HG03378 (cell line): ENCODE measurements around the gene MASP1.
"Not testable (repeated sequence)": the region's sequence is repeated elsewhere in the genome, so short reads cannot be mapped to it uniquely, and the experiment has no call there.

Experiments used
- ATAC-seq: cut with Tn5 transposase; IDR thresholded peaks from one replicate; pipeline ENCODE4 v1.9.1; 2021; ENCODE audit warnings: mild to moderate bottlenecking, moderate library complexity; ENCODE audit not compliant: unreplicated experiment

MASP1 gene

DNA sequence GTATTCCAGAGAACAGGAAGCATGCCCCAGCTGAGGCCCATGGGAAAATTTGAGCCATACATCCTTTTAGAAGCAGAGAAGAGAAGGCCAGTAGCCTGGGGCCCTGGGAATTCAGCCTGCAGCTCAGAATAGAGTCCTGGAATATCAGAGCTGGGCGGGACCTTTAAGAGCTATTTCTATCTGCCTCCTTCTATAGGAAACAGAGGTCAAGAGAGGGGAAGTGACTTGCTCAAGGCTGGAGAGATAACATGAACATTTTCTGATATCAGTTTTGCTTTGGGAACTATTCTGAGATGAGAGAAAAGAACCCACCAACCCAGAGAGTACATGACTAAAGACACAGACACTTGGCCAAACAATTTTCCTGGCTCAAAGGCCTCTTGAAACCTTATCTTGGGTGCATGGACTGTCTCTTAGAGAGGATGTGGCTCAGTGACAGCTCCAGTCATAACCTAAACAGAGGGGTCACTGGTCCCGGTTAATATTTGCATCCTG, 26.0 kb downstream of the MASP1 start:
- no peak for ATAC-seq

DNA sequence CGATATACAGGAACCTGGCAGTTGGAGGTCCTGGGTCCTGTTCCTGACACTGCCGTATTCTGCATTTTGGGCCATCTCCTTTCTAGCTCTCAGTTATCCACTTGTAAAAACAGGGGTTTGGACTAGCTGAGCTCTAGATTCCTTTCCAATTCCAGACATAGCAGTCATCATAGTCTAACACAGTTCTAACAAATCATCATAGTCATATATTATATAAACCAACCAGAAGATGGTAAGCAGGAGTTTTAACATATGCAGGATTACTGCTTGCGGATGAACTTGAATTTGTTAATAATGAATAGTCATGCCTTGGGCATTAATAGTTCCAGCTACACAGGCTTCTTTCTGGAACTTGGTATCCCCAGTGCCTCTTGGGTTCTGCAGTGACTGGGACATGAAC, 26.6 kb downstream of the MASP1 start:
- ATAC-seq = no peak

GRCh38 chr3:187264021-187264420, 27.5 kb downstream of the MASP1 start:
- no peak for ATAC-seq

DNA sequence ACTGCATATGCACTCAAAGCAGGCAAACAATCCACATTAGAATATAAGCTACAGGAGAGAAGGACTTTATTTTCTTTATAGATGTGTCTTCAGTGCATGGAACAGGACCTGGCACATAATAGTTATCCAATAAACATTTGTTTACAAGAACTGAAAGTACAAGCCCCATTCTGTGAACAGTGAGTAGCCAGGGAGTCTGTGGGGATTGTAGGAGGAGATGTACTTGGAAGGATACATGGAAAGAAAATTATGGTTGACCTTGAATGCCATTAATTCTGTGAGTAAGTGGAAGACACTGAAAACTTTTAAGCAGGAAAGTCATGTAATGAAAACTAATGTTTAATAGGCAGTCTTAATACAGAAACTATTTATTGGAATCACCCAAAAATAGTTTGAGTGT, 28.3 kb downstream of the MASP1 start:
- no peak for ATAC-seq

DNA sequence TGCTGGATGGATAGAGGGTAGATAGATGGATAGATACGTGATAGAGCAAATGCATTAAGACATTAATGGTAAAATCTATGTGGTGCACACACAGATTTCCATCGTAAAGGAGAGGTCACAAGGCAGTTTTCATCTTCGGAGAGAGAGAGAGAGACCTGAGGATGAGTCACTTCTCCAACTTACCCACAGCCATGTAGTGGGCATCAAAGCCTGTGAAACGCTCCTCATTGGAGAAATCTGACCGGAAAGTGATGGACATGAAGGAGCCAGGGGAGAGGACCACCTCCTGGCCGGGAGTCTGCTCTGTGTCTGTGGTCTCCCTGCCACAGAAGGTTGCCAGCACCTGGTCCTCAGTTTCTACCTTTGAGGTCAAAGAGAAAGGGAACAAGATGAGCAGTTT, 29.2 kb downstream of the MASP1 start:
- ATAC-seq = no peak

GRCh38 chr3:187261541-187261969, 30.0 kb downstream of the MASP1 start:
- ATAC-seq = no peak

- ATAC-seq = no peak
These were observed 32.4 kb downstream of the MASP1 start for GRCh38 chr3:187259171-187259570.

DNA sequence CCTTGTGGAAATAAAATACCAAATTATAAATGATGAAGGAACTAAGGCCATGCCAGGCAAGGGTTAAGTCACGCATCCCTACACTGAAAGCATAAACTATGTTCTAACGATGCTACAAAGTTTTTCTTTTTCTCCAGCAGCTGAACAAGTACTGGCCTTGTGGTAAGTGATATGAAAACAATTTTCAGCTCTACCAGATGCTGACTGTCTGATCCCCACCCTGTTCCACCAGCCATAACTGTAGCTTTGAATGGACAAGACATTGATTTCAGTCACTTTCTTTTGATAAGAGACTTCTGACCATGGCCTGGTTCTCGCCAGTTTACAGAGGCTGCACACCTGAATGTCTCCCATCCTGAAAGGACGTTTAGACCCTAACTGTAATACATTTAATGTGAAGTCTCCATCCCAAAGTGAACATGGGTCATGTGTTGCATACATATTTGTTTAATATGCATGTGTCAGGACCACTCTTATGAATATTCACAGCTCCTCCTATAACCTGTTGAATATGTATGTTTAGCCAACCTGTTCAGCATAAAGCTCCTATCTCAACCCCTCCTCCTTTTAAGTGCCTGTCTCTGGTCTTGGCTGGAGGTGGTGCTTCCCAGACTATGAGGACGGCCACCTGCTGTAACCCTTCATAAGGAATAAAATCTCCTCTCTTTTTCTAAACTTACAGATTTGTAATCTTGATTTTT, 33.4 kb downstream of the MASP1 start:
- no peak for ATAC-seq

- no peak for ATAC-seq
These were observed 34.1 kb downstream of the MASP1 start for GRCh38 chr3:187257471-187257870.

GRCh38 chr3:187256051-187256616, 35.4 kb downstream of the MASP1 start:
- ATAC-seq = no peak

DNA sequence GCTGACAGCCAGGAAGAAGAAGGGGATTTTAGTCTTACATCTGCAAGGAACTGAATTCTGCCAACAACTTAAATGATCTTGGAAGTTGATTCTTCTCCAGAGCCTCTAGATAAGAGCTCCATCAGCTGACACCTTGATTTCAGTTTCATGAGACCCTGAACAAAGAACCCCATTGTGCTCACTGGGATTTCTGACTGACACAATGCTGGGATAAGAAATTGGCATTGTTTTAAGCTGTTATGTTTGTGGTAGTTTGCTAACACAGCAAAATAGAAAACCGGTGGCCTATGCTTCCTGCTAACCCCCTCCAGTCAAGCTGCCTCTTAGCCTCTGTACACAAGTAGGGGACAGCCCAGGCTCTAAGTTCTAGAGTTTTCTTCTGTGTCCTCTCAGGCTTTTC, 36.2 kb downstream of the MASP1 start:
- ATAC-seq = no peak

GRCh38 chr3:187252311-187252710, 39.2 kb downstream of the MASP1 start:
- ATAC-seq = no peak

DNA sequence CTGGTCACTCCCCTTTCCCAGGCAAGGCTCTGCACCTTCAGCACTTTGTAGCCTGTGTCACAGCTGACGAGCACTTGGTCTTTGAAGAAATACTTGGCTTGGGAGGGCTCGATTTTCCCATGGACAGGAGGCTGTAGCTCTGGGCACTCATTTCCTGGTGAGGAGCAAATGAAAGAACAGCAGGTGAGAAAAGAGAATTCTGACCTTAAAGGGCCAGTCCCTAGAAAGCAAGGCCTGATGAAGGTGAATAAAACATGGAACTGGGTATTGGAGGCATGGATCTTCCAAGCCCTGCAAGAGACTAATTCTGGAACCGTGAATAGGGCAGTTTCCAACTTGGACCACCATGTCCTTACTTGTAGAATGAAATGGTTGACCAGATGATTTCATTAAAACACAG, 39.9 kb downstream of the MASP1 start:
- ATAC-seq = no peak

GRCh38 chr3:187247398-187247797, 44.1 kb downstream of the MASP1 start:
- no peak for ATAC-seq

- no peak for ATAC-seq
These were observed 47.5 kb downstream of the MASP1 start for GRCh38 chr3:187243933-187244524.

- no peak for ATAC-seq
These were observed 48.6 kb downstream of the MASP1 start for GRCh38 chr3:187242900-187243299.

DNA sequence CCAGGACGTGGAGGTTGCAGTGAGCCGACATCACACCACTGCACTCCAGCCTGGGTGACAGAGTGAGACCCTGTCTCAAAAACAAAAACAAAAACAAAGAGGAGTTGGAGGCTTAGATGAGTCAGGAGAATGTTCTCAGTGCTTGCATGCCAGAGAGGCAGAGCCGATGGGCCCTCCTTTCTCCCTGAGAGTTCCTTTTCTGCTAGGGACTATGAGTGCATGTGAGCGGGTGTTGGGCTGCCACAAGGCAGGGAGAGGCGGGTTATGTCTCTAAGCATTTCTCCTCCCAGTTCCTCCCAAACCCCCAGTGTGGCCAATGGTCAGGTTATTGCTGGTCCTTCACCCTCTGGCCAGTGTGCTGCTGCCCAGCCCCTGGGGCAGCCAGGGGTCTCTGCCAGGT, 49.1 kb downstream of the MASP1 start:
- ATAC-seq = no peak

DNA sequence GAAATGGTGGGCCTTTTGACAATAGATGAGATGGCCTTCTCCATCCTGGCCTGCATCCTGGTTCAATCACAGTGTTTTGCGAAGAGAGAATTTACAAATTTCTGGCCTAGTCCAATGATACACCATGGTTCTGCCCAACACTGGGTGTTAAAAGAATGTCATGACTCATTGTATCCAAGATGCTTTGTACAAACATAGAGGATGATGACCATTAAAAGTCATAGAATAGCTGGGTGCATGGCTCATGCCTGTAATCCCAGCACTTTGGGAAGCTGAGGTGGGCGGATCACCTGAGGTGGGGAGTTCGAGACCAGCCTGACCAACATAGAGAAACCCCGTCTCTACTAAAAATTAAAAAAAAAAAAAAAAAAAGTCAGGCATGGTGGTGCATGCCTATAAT, 52.7 kb downstream of the MASP1 start:
- not testable (repeated sequence) for ATAC-seq

GRCh38 chr3:187238239-187238638, 53.3 kb downstream of the MASP1 start:
- no peak for ATAC-seq

GRCh38 chr3:187237741-187238140, 53.8 kb downstream of the MASP1 start:
- ATAC-seq = no peak

DNA sequence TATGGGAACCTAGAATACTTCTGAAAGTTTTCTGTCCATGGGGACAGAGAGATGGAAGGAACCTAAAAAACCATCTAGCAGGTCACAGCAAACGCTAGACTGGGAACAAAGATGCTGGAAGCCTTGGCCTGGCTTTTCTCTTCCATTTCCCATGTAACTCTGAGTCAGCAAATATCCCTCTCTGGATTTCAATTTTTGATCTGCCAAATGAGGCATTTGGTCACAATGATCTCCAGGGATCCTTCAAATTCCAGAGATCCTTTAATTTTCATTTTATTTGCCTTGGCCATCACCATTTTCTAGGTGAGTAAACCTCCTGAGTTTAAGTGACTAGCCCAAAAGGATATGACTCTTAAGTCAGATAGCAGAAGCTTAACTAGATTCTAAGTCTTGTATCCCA, 54.6 kb downstream of the MASP1 start:
- no peak for ATAC-seq

- ATAC-seq = no peak
These were observed 61.5 kb downstream of the MASP1 start for GRCh38 chr3:187230011-187230410.
